ENCODE results near the gene FCN3. TPM values are rescaled to one million over a fixed set of nuclear protein-coding genes. Genes with fewer than 3 reads are reported as not detected.

The FCN3 gene
- total and polyA plus RNA-seq, 9 of the 15 experiments (the other 6 are each of a cell fraction or from before 2014, with no cell fraction given) = 0.49 TPM; not detected in 8

- TF ChIP-seq CBFA2T3 (IDR thresholded peaks at IDR 0.05) (no peak), SP1 (CRISPR knock-in tag; IDR thresholded peaks at IDR 0.05) (no peak), STAG1 (CRISPR knock-in tag; IDR thresholded peaks at IDR 0.05; ENCODE audit: borderline replicate concordance) (peak; percentile 86), NFIC (IDR thresholded peaks at IDR 0.05) (no peak), ZSCAN29 (IDR thresholded peaks at IDR 0.05) (no peak), ARID3A (IDR thresholded peaks at IDR 0.05; ENCODE audit: borderline replicate concordance, low read depth, low read length) (peak; percentile 48; the same call in 1 of the 2 replicates), AFF4 (CRISPR knock-in tag; IDR thresholded peaks at IDR 0.05) (no peak), HMGXB4 (CRISPR knock-in tag; IDR thresholded peaks at IDR 0.05) (no peak), THRB (CRISPR knock-in tag; conservative IDR thresholded peaks at IDR 0.05) (no peak), NONO (IDR thresholded peaks at IDR 0.05; ENCODE audit: low read depth in 2 of 2, low read length in 1 of 2) (no peak), ZNF764 (CRISPR knock-in tag; IDR thresholded peaks at IDR 0.05; ENCODE audit: low read depth) (no peak), U2AF1 (optimal IDR thresholded peaks at IDR 0.05; ENCODE audit: low read depth, low read length) (no peak), BDP1 (IDR thresholded peaks at IDR 0.05; ENCODE audit: insufficient read depth, insufficient read length) (no peak), JUND (IDR thresholded peaks at IDR 0.05; ENCODE audit: borderline replicate concordance, low read depth, low read length) (peak; percentile 55; the same call in 1 of the 2 replicates), JUND (tag; IDR thresholded peaks at IDR 0.05; ENCODE audit: borderline replicate concordance, low read depth, low read length) (no peak; the same call in 2 of the 3 replicates), ZNF175 (CRISPR knock-in tag; IDR thresholded peaks at IDR 0.05; ENCODE audit: low read depth) (no peak), NR2C1 (IDR thresholded peaks at IDR 0.05) (no peak), NR2C1 (tag; IDR thresholded peaks at IDR 0.05) (no peak)
Measured at GRCh38 chr1:27395441-27396195, 21.0 kb upstream of the FCN3 start (continued).
